Glutamatergic neuron (in vitro differentiated cells): ENCODE data around the gene HIRA. TPM values are rescaled to one million over a fixed set of nuclear protein-coding genes. Genes with fewer than 3 reads are reported as not detected.

Experiments
- DNase-seq: peaks from one replicate; pipeline ENCODE4 v3.0.0; 2022
- H3K27ac Mint-ChIP-seq: one replicate; pipeline ENCODE4 v1.8.0; 2020; ENCODE audit warnings: mild to moderate bottlenecking, mixed read lengths, inconsistent platforms; ENCODE audit not compliant: unreplicated experiment
- H3K27me3 Mint-ChIP-seq: one replicate; pipeline ENCODE4 v1.8.0; 2020; ENCODE audit warnings: mild to moderate bottlenecking, moderate library complexity, mixed read lengths, inconsistent platforms; ENCODE audit not compliant: unreplicated experiment
- H3K36me3 Mint-ChIP-seq: one replicate; pipeline ENCODE4 v1.8.0; 2020; ENCODE audit warnings: mild to moderate bottlenecking, mixed read lengths, inconsistent platforms; ENCODE audit not compliant: unreplicated experiment
- H3K4me1 Mint-ChIP-seq: one replicate; pipeline ENCODE4 v1.8.0; 2020; ENCODE audit warnings: mild to moderate bottlenecking, low read depth, mixed read lengths, inconsistent platforms; ENCODE audit not compliant: unreplicated experiment
- H3K4me3 Mint-ChIP-seq: one replicate; pipeline ENCODE4 v1.8.0; 2020; ENCODE audit warnings: mild to moderate bottlenecking, mixed read lengths, inconsistent platforms; ENCODE audit not compliant: unreplicated experiment
- H3K9me3 Mint-ChIP-seq: one replicate; pipeline ENCODE4 v1.8.0; 2020; ENCODE audit warnings: mild to moderate bottlenecking, moderate library complexity, mixed read lengths, inconsistent platforms; ENCODE audit not compliant: unreplicated experiment
- total RNA-seq: library from RNA; stranded (reverse); fragmentation: NEBNext Ultra II Directional; extraction: Animal tissue kit (Norgen Biotek cat#: 25700); gene quantifications from one replicate; pipeline ENCODE4 v1.2.1, GENCODE V29; 2021; ENCODE audit not compliant: unreplicated experiment
- TF ChIP-seq, protein P1 (sequence below): fragments of 200-600 bp; sonication (generic); IDR thresholded peaks from one replicate; pipeline ENCODE4 v1.5.0; 2021; ENCODE audit not compliant: partially characterized antibody, unreplicated experiment

The HIRA gene
- total RNA-seq, 1 donor from 2014 or later, result 51.0 TPM

DNA sequence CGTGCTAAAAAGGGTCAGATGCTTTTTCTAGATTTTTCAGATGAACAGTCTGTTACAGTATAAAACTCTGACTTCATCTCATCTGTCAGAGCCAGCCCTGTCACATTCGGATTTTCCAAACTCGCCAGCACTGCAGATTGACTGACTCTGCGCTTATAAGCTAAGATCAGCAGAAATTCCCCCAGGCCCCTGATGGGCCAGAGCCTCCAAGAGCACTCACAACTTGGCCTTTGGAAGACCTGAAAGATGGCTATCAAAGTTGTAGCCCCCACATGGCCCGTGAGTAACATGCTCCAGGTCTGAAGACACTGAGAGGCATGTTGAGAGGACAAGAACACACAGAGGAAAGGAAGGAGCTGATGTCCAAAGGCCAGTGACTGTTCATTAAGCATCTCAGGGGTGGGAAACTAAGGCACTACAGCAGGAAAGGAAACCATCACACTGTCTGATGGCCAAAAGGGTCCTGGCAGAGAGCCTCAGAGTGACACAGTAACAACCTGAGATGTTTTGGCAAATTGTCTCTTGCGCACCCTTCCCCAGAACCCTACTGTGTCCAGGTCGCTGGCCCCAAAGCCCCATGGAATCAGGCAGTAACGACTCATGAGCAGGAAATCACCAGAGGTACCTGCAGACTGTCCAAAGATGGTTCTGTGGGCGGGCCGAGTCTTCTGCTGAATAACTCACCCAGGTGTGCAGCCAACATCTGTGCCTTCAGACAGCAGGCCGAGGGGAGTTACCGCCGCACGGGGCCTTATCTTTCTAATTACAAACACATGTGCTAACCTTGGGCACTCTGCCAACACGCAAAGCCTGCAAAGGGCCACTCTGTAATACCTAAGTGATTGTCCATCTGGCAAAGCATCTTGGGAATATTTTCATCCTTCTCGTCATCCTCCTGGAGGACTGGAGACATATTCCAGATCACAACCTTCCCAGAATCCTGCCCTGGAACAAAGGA is 23.6 kb downstream of the HIRA start:
- Mint-ChIP-seq H3K27ac (no peak overlapping the region), H3K4me3 (no peak overlapping the region), H3K27me3 (no peaks in the 10 kb centered on the region), H3K36me3 (no peaks in the 10 kb centered on the region), H3K9me3 (no peaks in the 10 kb centered on the region), H3K4me1 (peaks cover 15% of the 10 kb centered on the region)
- TF ChIP-seq, protein P1, sequence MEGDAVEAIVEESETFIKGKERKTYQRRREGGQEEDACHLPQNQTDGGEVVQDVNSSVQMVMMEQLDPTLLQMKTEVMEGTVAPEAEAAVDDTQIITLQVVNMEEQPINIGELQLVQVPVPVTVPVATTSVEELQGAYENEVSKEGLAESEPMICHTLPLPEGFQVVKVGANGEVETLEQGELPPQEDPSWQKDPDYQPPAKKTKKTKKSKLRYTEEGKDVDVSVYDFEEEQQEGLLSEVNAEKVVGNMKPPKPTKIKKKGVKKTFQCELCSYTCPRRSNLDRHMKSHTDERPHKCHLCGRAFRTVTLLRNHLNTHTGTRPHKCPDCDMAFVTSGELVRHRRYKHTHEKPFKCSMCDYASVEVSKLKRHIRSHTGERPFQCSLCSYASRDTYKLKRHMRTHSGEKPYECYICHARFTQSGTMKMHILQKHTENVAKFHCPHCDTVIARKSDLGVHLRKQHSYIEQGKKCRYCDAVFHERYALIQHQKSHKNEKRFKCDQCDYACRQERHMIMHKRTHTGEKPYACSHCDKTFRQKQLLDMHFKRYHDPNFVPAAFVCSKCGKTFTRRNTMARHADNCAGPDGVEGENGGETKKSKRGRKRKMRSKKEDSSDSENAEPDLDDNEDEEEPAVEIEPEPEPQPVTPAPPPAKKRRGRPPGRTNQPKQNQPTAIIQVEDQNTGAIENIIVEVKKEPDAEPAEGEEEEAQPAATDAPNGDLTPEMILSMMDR, result no peak
- DNase-seq, result no peak

DNA sequence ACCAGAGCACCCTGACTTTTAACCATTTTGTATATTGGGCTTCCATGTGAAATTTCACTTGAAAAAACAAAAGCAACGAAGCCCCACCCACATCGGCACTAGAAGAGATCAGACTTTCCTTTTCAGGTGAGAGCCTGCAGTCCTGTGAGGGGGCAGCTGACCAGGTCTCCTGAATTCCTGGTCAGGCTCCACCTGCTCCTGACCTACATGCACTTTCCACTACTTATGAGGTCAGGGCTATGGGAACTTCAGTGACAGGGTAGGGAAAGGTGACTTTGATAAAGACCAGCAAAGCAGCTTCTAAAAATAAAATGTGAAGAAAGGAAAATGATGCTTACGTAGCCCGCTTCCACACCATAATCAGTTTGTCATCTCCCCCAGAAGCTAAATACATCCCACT is 24.7 kb downstream of the HIRA start:
- Mint-ChIP-seq H3K4me3 (no peak overlapping the region), H3K9me3 (no peaks in the 10 kb centered on the region), H3K36me3 (no peaks in the 10 kb centered on the region), H3K27me3 (no peaks in the 10 kb centered on the region), H3K27ac (no peak overlapping the region), H3K4me1 (peaks cover 7% of the 10 kb centered on the region)
- DNase-seq, result no peak
- TF ChIP-seq, protein P1, result no peak

DNA sequence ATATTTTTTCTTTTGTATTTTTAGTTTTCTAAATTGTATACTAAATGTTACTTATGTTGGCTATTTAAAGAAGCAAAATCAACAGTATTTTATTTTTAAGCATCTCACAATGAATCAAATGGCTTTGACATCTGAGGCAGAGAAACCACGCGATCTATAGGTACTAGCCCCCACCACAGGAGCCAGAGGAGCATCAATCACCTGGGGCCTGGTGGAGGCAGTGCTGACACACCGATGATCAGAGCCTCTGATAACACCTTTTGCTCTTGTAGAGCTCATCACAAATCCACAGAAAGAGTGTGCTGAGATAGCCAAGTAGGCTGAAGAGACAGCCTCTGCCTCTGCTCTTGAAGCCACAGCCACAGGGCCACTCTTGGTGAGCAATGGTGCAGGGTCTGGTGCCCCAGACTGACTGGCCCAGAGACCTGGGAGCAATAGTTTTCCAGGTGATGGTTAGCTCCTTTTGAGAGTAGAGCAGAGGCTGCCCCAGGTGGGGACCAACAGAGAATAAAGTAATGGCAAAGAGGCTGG is 25.2 kb downstream of the HIRA start:
- TF ChIP-seq, protein P1, result no peak
- Mint-ChIP-seq H3K27ac (no peak overlapping the region), H3K4me1 (peaks cover 6% of the 10 kb centered on the region), H3K4me3 (no peak overlapping the region), H3K27me3 (no peaks in the 10 kb centered on the region), H3K9me3 (no peaks in the 10 kb centered on the region), H3K36me3 (no peaks in the 10 kb centered on the region)
- DNase-seq, result no peak

DNA sequence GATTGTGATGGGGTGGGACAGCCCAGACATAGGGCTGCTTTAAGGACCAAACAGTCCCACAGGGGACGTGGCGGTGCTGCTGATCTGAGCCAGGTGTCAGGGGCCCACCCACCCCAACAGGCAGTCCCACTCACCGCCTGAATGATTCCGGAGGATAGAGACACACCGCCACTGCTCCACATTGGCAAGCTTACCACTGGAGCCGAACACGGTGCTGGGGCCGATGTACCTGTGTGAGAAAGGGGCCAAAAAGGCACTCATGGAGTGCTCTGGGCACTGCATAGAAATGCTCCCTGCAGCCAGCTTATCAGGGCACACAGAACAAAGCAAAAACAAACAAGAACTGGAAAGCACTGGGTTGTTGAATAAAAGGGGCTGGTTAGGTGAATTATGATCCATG is 25.9 kb downstream of the HIRA start:
- Mint-ChIP-seq H3K4me1 (peaks cover 6% of the 10 kb centered on the region), H3K4me3 (no peak overlapping the region), H3K36me3 (no peaks in the 10 kb centered on the region), H3K9me3 (no peaks in the 10 kb centered on the region), H3K27me3 (no peaks in the 10 kb centered on the region), H3K27ac (no peak overlapping the region)
- TF ChIP-seq, protein P1, result no peak
- DNase-seq, result no peak

DNA sequence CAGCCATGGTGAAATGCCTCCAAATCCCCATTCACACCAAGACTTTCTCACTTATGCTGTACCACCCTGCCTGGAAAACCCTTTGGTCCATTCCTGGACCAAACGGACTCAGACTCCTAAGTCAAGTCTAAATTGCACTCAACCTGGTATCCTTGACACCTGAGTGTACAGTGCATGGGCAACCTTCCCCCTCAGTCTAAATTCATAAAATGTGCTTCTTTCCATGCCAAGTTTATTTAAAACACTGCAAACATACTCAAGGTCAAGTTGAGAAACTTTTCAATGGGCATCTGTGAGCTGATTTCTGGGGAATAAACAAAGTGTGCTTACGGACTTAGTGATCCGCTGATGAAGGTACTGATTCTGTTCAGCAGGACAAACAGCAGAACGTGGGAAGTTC is 26.4 kb downstream of the HIRA start:
- Mint-ChIP-seq H3K27me3 (no peaks in the 10 kb centered on the region), H3K4me3 (no peak overlapping the region), H3K36me3 (no peaks in the 10 kb centered on the region), H3K9me3 (no peaks in the 10 kb centered on the region), H3K4me1 (peaks cover 6% of the 10 kb centered on the region), H3K27ac (no peak overlapping the region)
- TF ChIP-seq, protein P1, result no peak
- DNase-seq, result no peak
